ENCODE data around the gene UTS2.

GRCh38 chr1:7811476-7811875, 41.4 kb downstream of the UTS2 start:
- TF ChIP-seq CTCF (IDR thresholded peaks at IDR 0.05) (no peak), POLR2AphosphoS5 (IDR thresholded peaks at IDR 0.05; ENCODE audit: low read depth, low read length) (no peak), REST (IDR thresholded peaks at IDR 0.05; ENCODE audit: insufficient read depth in 1 of 2, low read depth in 2 of 2, low read length in 1 of 2) (no peak), SIN3A (IDR thresholded peaks at IDR 0.05; ENCODE audit: borderline replicate concordance, insufficient read depth, low read depth, low read length) (no peak), TCF7L2 (IDR thresholded peaks at IDR 0.05; ENCODE audit: low read depth, low read length) (no peak)

Data from Panc1 (cell line).